Frontal cortex (tissue), 4 donors: ENCODE data around the gene SRGAP3. TPM values are rescaled to one million over a fixed set of nuclear protein-coding genes. Genes with fewer than 3 reads are reported as not detected.
"Not testable (repeated sequence)": the region's sequence is repeated elsewhere in the genome, so short reads cannot be mapped to it uniquely, and the experiment has no call there.

Experiments used
- DNase-seq, 2 donors: peaks; one replicate each; pipeline ENCODE4 v3.0.0; 2012; ENCODE audit warnings: low spot score in 2 of 2
- FAIRE-seq: peaks from 2 replicates; lab custom pipeline; 2012; peaks lifted over from hg19 to GRCh38; lab: Jason Lieb, UNC
- total RNA-seq: library from RNA; depleted of rRNA; stranded (reverse); fragments of >200 nt; gene quantifications from one replicate; pipeline ENCODE4 v1.2.3, GENCODE V29; 2014
- donor health status: control.
- donor health status: control.
- donor health status: control.

SRGAP3 gene
- 58.3 TPM for total RNA-seq

- DNase-seq (peak; percentile 63 to 85), FAIRE-seq (no peak)
These were observed at the start of gene SRGAP3 for GRCh38 chr3:9249273-9250192. Gene SRGAP3, minus strand, starts transcription at chr3:9249646. Its CDS starts 695 bp downstream, at chr3:9248951.

DNA sequence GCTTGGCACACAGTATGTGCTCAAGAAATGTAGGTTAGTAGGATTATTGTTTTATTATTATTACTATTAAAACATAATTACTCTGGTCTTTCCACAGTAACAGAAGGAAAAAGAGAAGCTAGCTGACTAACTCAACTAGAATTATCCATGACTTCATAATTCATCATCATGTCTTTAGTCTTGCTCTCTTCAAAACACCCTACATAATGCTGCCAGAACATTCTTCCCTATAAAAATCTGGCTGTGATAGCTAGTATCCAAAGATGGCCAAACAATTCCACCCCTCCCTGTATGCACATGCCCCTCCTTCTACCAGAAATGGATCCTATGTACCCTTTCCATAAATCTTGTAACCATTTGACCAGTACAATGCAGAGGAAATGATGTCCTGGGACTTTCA, 48.8 kb upstream of the SRGAP3 start:
- FAIRE-seq (no peak), DNase-seq (no peak)

- DNase-seq (no peak), FAIRE-seq (no peak)
These were observed 46.8 kb upstream of the SRGAP3 start for GRCh38 chr3:9296241-9296640.

DNA sequence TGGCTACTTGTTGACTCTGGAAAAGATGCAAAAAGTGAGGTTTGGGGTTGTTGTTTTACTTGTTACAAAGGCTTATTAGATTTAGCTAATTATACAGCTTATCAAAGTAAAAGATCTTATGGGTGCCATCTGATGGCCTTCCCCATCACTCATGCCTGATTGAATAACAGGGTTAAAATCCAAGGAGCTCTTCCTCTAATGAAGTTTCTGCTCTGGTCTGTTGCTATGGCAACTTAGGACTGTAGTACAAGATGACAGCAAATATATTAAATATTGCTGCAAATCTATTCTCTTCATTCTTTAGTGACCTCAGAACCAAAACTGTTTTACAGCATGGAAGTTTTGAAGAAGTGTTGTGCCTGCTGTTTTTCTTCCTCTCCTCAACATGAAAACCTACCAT, 45.6 kb upstream of the SRGAP3 start:
- DNase-seq (no peak), FAIRE-seq (no peak)

GRCh38 chr3:9293953-9294352, 44.5 kb upstream of the SRGAP3 start:
- not testable (repeated sequence) for FAIRE-seq, DNase-seq

- FAIRE-seq (no peak), DNase-seq (no peak)
These were observed 43.6 kb upstream of the SRGAP3 start for GRCh38 chr3:9293076-9293475.

DNA sequence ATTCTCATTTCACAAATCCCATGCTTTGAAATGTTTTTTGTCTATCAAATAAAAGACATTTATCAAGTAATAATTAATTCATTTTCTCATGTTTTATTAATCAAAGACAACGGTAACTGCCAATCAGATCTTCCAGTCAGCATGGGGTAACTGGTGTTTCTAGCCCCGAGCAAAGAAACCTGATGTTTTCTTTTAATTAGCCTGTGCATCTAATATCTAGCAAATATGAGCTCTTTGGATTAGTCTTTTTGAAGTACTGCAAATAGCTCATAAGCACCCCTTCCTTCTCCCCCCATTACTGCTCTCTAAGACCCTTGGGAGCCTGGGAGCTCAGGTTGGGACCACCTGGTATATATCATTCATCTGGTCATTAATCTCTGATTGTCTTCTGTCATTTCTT, 43.1 kb upstream of the SRGAP3 start:
- DNase-seq (no peak), FAIRE-seq (no peak)

GRCh38 chr3:9291821-9292410, 42.5 kb upstream of the SRGAP3 start:
- FAIRE-seq: no peak

DNA sequence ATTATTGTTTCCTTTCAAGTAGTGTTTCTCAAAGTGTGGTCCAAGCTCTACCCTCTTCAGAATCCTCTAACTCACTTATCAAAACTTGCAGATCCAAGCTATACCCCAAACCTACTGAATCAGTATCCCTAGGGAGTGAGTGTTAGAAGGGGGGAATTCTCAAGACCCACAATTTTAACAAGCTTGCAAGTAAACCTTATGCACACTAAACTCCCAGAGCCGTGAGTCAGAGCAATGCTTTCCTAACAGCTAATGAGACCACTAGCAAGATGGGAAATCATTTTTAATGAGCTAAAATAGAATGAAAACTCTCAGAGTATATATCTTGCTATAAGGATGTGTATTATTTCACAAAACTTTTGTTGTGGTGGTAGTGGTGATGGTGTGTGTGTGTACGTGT, 41.1 kb upstream of the SRGAP3 start:
- FAIRE-seq (no peak), DNase-seq (no peak)

More at GRCh38 chr3:9291821-9292410, 42.5 kb upstream of the SRGAP3 start:
- no peak for DNase-seq

DNA sequence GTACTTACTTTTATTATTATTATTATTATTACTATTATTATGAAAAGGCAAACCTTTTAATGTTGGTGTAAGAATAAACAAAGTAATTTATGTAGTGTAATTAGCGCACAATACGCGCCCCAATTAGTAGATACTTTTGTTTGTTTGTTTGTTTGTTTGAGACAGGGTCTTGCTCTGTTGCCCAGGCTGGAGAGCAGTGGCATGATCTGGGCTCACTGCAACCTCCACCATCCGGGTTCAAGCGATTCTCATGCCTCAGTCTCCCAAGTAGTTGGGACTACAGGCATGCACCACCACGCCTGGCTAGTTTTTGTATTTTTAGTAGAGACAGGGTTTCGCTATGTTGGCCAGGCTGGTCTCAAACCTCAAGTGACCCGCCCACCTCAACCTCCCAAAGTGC, 32.1 kb upstream of the SRGAP3 start:
- DNase-seq, FAIRE-seq: not testable (repeated sequence)

- FAIRE-seq: no peak
- peak in 1 of 2 donors; percentile 16 for DNase-seq
These were observed 31.2 kb upstream of the SRGAP3 start for GRCh38 chr3:9280451-9281219.

DNA sequence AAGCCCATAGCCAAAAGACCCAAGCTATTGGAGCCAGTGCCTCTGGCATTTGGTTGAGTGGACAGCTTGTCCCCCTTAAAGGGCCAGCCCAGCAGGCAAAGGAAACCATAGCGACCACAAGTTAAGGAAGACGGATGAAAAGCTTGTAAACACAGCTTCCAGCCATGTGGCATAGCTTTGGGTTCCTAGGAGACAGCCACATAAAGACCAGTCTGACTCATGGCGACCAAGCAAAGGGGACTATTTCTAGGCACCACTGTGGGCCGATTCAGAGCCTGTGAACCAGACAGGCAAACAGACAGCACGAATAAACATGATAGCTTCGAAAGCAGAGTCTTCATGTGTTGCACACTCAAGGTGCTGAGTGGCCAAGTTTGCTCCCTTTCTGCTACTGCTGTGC, 30.5 kb upstream of the SRGAP3 start:
- no peak for FAIRE-seq
- DNase-seq: peak; percentile 16 to 43

DNA sequence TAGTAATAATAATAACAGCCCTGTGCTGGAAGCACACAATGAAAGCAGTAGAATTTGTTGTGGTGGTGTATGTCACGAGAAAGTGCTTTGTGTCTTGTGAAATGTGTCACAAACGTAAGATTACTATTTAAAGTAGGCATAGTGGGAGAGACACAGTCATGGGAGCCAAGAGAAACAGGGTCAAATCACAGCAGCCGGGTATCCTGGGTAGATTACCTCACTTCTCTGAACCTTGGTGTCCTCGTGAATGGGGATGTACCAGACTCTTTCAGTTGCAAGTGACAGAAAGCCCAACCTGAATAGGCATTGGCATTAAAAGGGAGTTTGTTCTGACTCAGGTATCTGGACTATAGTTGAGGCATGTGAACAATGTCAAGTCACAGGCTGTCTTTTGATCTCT, 29.1 kb upstream of the SRGAP3 start:
- no peak for DNase-seq
- FAIRE-seq: no peak

DNA sequence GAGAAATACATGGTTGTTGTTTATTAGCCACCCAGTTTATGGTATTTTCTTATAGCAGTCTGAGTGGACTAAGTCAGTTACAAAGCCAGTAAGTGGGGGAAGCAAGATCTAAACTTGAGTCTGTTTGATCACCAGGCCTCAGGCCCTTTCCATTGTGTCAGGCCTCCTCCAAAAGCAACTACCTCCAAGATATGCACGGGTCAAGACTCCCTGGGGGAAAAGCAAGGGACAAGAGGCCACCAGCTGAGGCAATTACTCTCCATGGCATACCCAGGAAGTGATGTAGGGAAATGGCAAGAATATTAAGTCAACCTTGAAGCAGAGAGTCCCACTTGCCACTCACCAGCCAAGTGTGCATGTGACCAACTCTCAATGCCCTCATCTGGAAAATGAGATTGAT, 28.6 kb upstream of the SRGAP3 start:
- FAIRE-seq (no peak), DNase-seq (no peak)

DNA sequence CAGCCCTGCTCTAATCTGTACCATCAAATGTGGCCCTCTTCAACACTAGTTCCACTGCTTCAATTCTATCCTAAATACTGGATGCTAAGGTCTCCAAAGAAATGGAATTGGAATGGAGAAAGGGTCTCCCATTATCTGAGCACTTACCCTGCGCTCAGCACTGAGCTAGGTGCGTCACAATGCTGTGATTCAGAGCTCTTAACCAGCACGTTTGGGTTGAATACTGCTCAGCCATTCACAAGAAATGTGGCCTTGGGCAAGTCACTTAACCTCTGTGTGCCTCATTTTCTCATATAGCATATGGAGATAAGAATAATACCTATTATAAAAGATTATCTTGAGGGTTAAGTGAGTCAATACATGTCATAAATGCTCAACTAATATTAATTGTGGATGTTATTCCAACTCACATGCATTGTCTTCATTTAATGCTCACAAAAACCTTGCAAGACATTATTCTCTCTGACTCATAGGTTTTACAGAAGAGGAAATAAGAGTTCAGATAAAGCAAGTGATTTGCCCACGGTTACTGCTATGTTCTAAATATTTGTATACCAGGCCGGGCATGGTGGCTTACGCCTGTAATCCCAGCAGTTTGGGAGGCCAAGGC, 27.4 kb upstream of the SRGAP3 start:
- DNase-seq (no peak), FAIRE-seq (no peak)

DNA sequence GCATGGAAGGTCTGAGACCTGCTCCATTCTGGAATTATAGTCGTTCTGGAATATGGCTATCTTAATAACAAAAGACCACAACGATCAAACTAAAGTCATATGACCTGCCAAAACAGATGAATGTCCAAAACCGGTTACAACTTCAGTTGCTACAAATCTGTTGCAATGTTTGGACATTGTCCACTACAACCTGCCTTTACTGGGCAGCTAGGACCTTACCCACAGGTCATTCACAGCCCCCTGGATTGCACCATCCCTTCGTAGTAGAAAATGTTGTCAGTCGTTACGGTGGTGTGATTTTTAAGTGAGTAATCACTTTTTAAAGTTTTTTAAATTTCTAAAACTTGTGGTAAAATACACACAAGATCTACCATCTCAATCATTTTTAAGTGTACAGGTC, 22.5 kb upstream of the SRGAP3 start:
- FAIRE-seq (no peak), DNase-seq (no peak)

- DNase-seq (no peak), FAIRE-seq (no peak)
These were observed 21.3 kb upstream of the SRGAP3 start for GRCh38 chr3:9270704-9271103.

GRCh38 chr3:9266716-9267115, 17.3 kb upstream of the SRGAP3 start:
- DNase-seq: no peak
- no peak for FAIRE-seq

- no peak for DNase-seq
- FAIRE-seq: no peak
These were observed 10.9 kb upstream of the SRGAP3 start for GRCh38 chr3:9260305-9260704.

GRCh38 chr3:9257092-9257491, 7.6 kb upstream of the SRGAP3 start:
- DNase-seq: no peak
- FAIRE-seq: no peak
